ENCODE data around the gene GPC6. TPM values are rescaled to one million over a fixed set of nuclear protein-coding genes. Genes with fewer than 3 reads are reported as not detected.
"Not testable (repeated sequence)": the region's sequence is repeated elsewhere in the genome, so short reads cannot be mapped to it uniquely, and the experiment has no call there.

The GPC6 gene
- polyA plus RNA-seq, 1 donor, result 26.7 TPM

DNA sequence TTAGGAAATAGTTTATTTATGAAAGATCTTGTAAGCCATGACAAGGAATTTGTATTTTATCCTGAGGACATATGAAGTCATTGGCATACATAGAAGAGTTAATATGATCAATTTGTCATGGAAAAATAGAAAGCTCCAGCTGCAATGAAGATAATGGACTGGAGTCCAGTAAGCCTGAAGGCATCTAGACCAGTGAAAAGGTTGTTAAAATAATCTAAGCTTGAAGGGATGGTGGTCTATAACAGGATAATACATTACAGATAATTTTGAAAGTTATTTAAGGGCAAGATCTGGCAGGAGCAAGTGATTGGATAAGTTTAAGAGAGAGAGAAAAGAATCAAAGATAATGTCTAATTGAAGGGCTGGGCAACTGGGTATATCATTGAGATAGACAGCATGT lies 224.2 kb downstream of the GPC6 start:
- Histone ChIP-seq H3K9me3 (ENCODE audit: control insufficient read depth, low read depth, low read length) (no peaks in the 10 kb centered on the region), H3K4me3 (ENCODE audit: low read length) (no peak overlapping the region), H3K27me3 (ENCODE audit: control insufficient read depth, insufficient read depth, low read length) (no peaks in the 10 kb centered on the region)

DNA sequence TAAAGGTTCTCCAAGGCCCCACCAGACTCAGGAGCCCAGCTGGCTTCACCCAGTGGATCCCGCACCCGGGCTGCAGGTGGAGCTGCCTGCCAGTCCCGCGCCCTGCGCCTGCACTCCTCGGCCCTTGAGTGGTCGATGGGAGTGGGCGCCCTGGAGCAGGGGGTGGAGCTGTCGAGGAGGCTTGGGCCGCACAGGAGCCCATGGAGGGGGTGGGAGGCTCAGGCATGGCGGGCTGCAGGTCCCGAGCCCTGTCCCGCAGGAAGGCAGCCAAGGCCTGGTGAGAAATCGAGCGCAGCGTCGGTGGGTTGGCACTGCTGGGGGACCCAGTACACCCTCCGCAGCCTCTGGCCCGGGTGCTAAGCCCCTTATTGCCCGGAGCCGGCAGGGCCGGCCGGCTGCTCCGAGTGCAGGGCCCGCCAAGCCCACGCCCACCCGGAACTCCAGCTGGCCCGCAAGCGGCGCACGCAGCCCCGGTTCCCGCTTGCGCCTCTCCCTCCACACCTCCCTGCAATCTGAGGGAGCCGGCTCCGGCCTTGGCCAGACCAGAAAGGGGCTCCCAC lies 228.1 kb downstream of the GPC6 start:
- WGBS (ENCODE audit: insufficient coverage, low lambda C conversion rate), result no CpG with 5 or more reads among the region's 36 CpGs
- not testable (repeated sequence) for H3K4me3 ChIP-seq (ENCODE audit: low read length); H3K36me3 ChIP-seq (ENCODE audit: control insufficient read depth, insufficient read depth, low read length); H3K9me3 ChIP-seq (ENCODE audit: control insufficient read depth, low read depth, low read length); H3K27me3 ChIP-seq (ENCODE audit: control insufficient read depth, insufficient read depth, low read length); H3K27ac ChIP-seq (ENCODE audit: low read length); H3K4me1 ChIP-seq (ENCODE audit: control insufficient read depth, insufficient read depth, low read length)
- DNase-seq, result peak in 1 of 2 donors; percentile 22

More for the DNA sequence above, 224.2 kb downstream of the GPC6 start:
- Histone ChIP-seq H3K36me3 (ENCODE audit: control insufficient read depth, insufficient read depth, low read length) (no peaks in the 10 kb centered on the region), H3K27ac (ENCODE audit: low read length) (no peak overlapping the region), H3K4me1 (ENCODE audit: control insufficient read depth, insufficient read depth, low read length) (no peaks in the 10 kb centered on the region)
- no peak for DNase-seq

DNA sequence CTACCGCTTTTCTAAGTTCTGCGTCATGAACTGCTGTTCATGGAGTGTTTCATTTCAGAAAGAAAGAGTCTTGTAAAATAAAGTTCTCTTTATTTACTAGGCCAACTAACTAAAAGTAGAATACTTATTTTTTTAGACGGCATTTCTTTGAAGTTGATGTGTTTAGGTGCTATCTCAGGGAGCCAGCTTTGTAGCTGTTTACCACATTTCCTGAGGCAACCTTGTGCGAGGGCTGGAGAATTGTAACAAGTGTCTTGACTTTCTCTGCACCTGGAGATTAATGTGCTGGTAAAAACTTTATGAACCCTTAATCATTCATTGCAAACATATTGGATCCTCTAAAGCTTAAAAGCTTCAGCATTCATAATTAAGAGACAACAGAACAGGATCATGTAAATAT lies 229.3 kb downstream of the GPC6 start:
- Histone ChIP-seq H3K4me1 (ENCODE audit: control insufficient read depth, insufficient read depth, low read length) (no peaks in the 10 kb centered on the region), H3K9me3 (ENCODE audit: control insufficient read depth, low read depth, low read length) (no peaks in the 10 kb centered on the region), H3K36me3 (ENCODE audit: control insufficient read depth, insufficient read depth, low read length) (no peaks in the 10 kb centered on the region), H3K27ac (ENCODE audit: low read length) (no peak overlapping the region), H3K27me3 (ENCODE audit: control insufficient read depth, insufficient read depth, low read length) (no peaks in the 10 kb centered on the region), H3K4me3 (ENCODE audit: low read length) (no peak overlapping the region)
- no peak for DNase-seq
- WGBS (ENCODE audit: insufficient coverage, low lambda C conversion rate), result 100% methylated on average over 2 of the region's 4 CpGs

DNA sequence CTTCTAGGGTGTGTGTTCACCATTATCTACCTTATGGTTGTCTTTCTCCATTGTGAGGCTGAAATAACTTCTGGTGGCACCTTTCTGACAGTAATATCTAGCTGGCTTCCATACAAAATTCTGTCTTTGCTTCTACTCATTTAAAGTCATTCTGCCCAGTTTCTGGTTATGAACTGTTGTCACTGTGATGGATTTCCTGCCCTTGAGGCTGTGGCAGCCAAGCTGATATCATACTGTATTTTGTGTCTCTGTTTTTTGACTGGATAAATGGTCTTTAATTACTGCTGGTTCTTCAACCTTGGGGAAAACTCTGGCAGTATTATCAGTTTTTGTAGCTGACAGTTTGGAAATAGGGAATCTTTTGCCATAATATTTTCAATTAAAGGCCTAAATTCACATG lies 233.4 kb downstream of the GPC6 start:
- Histone ChIP-seq H3K4me1 (ENCODE audit: control insufficient read depth, insufficient read depth, low read length) (no peaks in the 10 kb centered on the region), H3K9me3 (ENCODE audit: control insufficient read depth, low read depth, low read length) (no peaks in the 10 kb centered on the region), H3K27me3 (ENCODE audit: control insufficient read depth, insufficient read depth, low read length) (no peaks in the 10 kb centered on the region), H3K36me3 (ENCODE audit: control insufficient read depth, insufficient read depth, low read length) (no peaks in the 10 kb centered on the region), H3K27ac (ENCODE audit: low read length) (no peak overlapping the region), H3K4me3 (ENCODE audit: low read length) (no peak overlapping the region)
- DNase-seq, result no peak

DNA sequence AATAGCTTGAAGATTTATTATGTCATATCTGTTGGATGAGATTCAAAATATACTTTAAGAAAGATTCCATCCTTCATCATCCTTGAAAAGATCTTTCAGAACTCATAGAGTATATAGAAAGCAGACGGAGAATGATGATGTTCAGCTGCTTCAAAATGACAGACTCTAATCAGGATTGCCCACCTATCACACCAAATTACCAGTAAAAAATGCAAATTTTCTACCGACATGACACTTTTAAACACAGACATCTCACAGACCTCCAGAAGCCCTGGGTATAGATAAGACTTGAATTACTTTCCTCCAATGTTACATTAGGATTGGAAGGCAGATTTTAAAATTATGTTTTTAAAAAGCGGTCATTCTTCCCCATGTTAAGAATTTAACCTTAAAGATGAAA lies 235.5 kb downstream of the GPC6 start:
- Histone ChIP-seq H3K9me3 (ENCODE audit: control insufficient read depth, low read depth, low read length) (no peaks in the 10 kb centered on the region), H3K27ac (ENCODE audit: low read length) (no peak overlapping the region), H3K36me3 (ENCODE audit: control insufficient read depth, insufficient read depth, low read length) (no peaks in the 10 kb centered on the region), H3K4me3 (ENCODE audit: low read length) (no peak overlapping the region), H3K27me3 (ENCODE audit: control insufficient read depth, insufficient read depth, low read length) (no peaks in the 10 kb centered on the region), H3K4me1 (ENCODE audit: control insufficient read depth, insufficient read depth, low read length) (no peaks in the 10 kb centered on the region)
- DNase-seq, result no peak
- 100% methylated on average over 1 of the region's 3 CpGs for WGBS (ENCODE audit: insufficient coverage, low lambda C conversion rate)

DNA sequence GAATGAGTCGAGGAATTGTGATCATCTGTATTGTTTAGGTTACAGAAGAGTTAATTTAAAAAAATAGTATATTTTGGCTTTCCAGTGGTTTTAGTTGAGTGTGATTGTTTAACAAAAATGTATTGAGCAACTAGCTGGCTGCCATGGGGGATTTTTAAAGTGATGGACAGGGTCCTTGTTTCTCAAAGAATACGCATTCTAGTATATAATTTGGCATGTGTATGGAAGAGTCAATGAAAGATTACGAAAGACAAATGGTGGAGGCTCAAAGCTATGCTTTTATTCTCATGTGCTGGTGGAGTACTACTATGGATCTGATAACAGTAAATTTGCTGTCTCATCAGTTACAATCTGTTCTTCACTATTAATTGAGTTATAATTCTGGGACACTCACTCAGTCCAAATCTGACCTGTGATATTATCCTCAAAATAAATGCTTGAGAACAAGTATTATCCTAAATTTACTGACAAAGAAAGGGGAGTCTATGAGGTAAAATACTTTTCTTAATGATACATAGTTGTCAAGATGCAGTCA lies 240.0 kb downstream of the GPC6 start:
- Histone ChIP-seq H3K36me3 (ENCODE audit: control insufficient read depth, insufficient read depth, low read length) (no peaks in the 10 kb centered on the region), H3K27me3 (ENCODE audit: control insufficient read depth, insufficient read depth, low read length) (no peaks in the 10 kb centered on the region), H3K27ac (ENCODE audit: low read length) (no peak overlapping the region), H3K4me3 (ENCODE audit: low read length) (no peak overlapping the region), H3K9me3 (ENCODE audit: control insufficient read depth, low read depth, low read length) (no peaks in the 10 kb centered on the region), H3K4me1 (ENCODE audit: control insufficient read depth, insufficient read depth, low read length) (no peaks in the 10 kb centered on the region)
- DNase-seq, result no peak
- 73% methylated on average over 1 of the region's 3 CpGs for WGBS (ENCODE audit: insufficient coverage, low lambda C conversion rate)

DNA sequence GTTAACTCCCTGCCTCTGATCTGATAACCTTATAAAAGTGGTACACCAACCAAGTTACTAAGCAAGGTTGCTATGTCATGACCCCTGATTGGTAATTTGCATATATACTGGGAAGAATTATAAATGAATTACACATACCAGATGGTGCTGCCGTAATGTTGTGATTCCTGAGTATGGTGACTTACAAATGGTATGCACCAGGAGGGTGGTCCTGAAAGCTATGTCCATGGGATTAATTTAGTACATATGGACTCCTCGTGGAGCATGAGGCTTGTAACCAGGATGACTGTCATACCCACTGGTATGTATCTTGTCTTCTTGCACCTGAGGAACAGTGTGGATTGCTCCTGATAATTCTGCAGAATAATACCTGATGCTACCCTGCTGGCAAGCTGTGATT lies 240.6 kb downstream of the GPC6 start:
- no CpG with 5 or more reads among the region's 2 CpGs for WGBS (ENCODE audit: insufficient coverage, low lambda C conversion rate)
- peaks cover 2% of the 10 kb centered on the region for H3K9me3 ChIP-seq (ENCODE audit: control insufficient read depth, low read depth, low read length)
- no peak for DNase-seq
- H3K36me3 ChIP-seq (ENCODE audit: control insufficient read depth, insufficient read depth, low read length), result no peaks in the 10 kb centered on the region
- H3K27me3 ChIP-seq (ENCODE audit: control insufficient read depth, insufficient read depth, low read length), result no peaks in the 10 kb centered on the region
- no peaks in the 10 kb centered on the region for H3K4me1 ChIP-seq (ENCODE audit: control insufficient read depth, insufficient read depth, low read length)
- no peak overlapping the region for H3K27ac ChIP-seq (ENCODE audit: low read length)
- H3K4me3 ChIP-seq (ENCODE audit: low read length), result no peak overlapping the region

DNA sequence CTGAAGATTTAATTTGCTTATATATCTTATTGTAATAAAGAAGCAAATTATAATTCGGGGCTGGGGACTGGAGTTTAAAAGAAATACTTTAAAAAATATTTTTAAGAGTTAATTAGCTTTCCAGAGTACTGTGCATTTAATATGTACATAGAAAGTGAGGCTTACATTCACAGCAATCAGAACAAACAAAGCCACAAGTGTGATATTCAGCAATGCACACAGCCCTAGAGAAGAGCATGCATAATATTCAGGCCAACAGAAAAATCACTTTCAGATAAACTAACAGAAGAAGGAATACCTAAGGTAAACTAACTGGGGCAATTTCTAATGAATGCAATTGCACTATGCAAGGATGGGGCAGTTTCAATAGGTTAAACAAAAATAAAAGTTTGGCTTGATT lies 241.8 kb downstream of the GPC6 start:
- no CpG with 5 or more reads among the region's 1 CpG for WGBS (ENCODE audit: insufficient coverage, low lambda C conversion rate)
- no peaks in the 10 kb centered on the region for H3K27me3 ChIP-seq (ENCODE audit: control insufficient read depth, insufficient read depth, low read length)

DNA sequence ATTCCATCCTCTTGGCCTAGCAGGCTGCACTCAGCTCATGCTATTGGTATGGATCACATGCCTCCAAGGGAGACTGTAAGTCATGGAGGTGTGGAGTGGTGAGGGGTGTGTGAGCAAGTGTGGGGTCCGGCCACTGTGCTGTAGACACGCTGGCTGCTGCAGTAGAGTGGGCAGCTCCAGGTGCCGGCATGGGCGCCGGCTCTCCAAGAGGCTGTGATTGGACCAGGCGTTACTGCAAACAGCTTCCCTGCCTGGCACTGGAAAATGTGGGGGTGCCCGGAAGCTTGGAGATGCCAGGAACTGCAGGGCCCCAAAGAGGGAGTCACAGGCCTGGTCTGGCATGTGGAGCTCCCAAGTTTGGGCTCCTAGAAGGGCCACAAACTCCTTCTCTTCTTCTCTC lies 245.7 kb downstream of the GPC6 start:
- Histone ChIP-seq H3K4me1 (ENCODE audit: control insufficient read depth, insufficient read depth, low read length) (no peaks in the 10 kb centered on the region), H3K36me3 (ENCODE audit: control insufficient read depth, insufficient read depth, low read length) (no peaks in the 10 kb centered on the region), H3K9me3 (ENCODE audit: control insufficient read depth, low read depth, low read length) (peaks cover 14% of the 10 kb centered on the region), H3K4me3 (ENCODE audit: low read length) (no peak overlapping the region), H3K27me3 (ENCODE audit: control insufficient read depth, insufficient read depth, low read length) (no peaks in the 10 kb centered on the region), H3K27ac (ENCODE audit: low read length) (no peak overlapping the region)
- WGBS (ENCODE audit: insufficient coverage, low lambda C conversion rate), result no CpG with 5 or more reads among the region's 7 CpGs
- DNase-seq, result no peak

More for the DNA sequence above, 241.8 kb downstream of the GPC6 start:
- Histone ChIP-seq H3K36me3 (ENCODE audit: control insufficient read depth, insufficient read depth, low read length) (no peaks in the 10 kb centered on the region), H3K27ac (ENCODE audit: low read length) (no peak overlapping the region), H3K9me3 (ENCODE audit: control insufficient read depth, low read depth, low read length) (peaks cover 14% of the 10 kb centered on the region), H3K4me3 (ENCODE audit: low read length) (no peak overlapping the region), H3K4me1 (ENCODE audit: control insufficient read depth, insufficient read depth, low read length) (no peaks in the 10 kb centered on the region)
- no peak for DNase-seq

DNA sequence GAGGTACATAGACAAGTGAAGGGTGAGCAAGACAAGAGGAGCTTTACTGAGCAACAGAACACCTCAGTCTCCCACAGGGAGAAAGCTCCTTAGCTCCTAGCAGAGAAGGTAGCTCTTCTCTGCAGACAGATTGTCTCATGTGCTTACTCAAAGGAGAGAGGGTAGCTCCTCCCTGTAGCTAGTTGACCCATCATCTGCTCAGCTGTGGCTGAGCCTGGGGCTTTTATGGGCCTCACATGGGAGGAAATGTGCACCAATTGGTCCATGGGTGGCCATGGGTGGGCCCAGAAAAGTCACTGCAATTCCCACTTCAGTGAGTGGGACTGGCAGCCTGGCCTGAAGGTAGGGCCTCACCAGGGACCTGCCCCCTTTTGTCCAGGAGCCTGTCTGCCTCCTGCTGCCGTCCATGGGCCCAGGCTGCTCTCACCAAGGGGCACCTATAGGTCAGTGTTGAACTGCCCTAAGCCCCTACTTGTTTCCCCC lies 246.2 kb downstream of the GPC6 start:
- Histone ChIP-seq H3K27me3 (ENCODE audit: control insufficient read depth, insufficient read depth, low read length) (no peaks in the 10 kb centered on the region), H3K9me3 (ENCODE audit: control insufficient read depth, low read depth, low read length) (peaks cover 14% of the 10 kb centered on the region), H3K27ac (ENCODE audit: low read length) (no peak overlapping the region), H3K4me3 (ENCODE audit: low read length) (no peak overlapping the region), H3K36me3 (ENCODE audit: control insufficient read depth, insufficient read depth, low read length) (no peaks in the 10 kb centered on the region), H3K4me1 (ENCODE audit: control insufficient read depth, insufficient read depth, low read length) (no peaks in the 10 kb centered on the region)
- no peak for DNase-seq
- WGBS (ENCODE audit: insufficient coverage, low lambda C conversion rate), result no CpG with 5 or more reads among the region's 1 CpG
